Spleen (tissue), 7 donors: ENCODE measurements around the gene NOS1AP.

Experiments
- CTCF ChIP-seq, 11 experiments: fragments of 200-600 bp in 7 of 11; fragments of 450-650 bp in 4 of 11; sonication (generic) in 4 of 11; IDR thresholded peaks in 8 of 11; conservative IDR thresholded peaks in 3 of 11; 1 replicate in 7 of 11; 2 replicates in 4 of 11; pipeline versions ENCODE4 v1.4.0 to v1.8.0; 2016 to 2021; ENCODE audit warnings: antibody characterized with exemption in 11 of 11, inconsistent platforms in 4 of 11, mild to moderate bottlenecking in 1 of 11
- POLR2A ChIP-seq, 3 donors: fragments of 450-650 bp; IDR thresholded peaks; one replicate each; pipeline ENCODE4 v1.5.1; 2017; ENCODE audit warnings: antibody characterized with exemption in 3 of 3, mild to moderate bottlenecking in 1 of 3
- POLR2AphosphoS5 ChIP-seq, 3 donors: sonication (generic); formaldehyde crosslinking; IDR thresholded peaks; one replicate each; pipeline ENCODE4 v1.5.1; 2017; ENCODE audit warnings: antibody characterized with exemption in 3 of 3
- donor health status: DM: no; HTN: no; CAD: no; lungs with moderate emphysema.
- donor health status: DM: no; HTN: no; CAD: no.
- donor health status: DM: no; HTN: no; CAD: no.

GRCh38 chr1:162088281-162088969 lies 18.9 kb downstream of the NOS1AP start:
- TF ChIP-seq CTCF (IDR thresholded peaks at IDR 0.05 in 8 of 11, conservative IDR thresholded peaks at IDR 0.05 in 3 of 11): no peak
- TF ChIP-seq POLR2A (IDR thresholded peaks at IDR 0.05): no peak
- no peak for TF ChIP-seq POLR2AphosphoS5 (IDR thresholded peaks at IDR 0.05)
